ENCODE results near the gene SLC35F4.

SLC35F4 gene

DNA sequence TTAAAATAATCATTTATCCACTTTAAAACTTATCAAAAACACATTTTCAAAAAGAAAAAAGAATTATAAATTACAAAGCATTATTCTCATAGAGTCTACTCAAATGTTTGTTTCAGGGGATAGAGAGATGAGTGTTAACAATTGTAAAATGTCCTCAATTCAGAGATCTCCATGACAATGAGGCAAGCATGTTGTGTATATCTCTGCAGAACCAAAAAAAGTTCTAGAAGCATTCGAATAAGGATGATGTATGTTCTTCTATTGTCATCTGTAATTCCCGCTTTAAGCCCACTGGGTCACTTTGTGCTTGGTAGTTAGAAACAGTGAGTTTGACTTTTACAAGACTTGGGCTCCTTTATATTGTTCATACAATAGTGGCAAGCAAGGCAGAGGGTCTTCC is 298.7 kb downstream of the SLC35F4 start:
- TF ChIP-seq SPI1 (IDR thresholded peaks at IDR 0.05; ENCODE audit: borderline replicate concordance, low read depth): no peak
- TF ChIP-seq CTCF (IDR thresholded peaks at IDR 0.05; ENCODE audit: insufficient read depth, low read length): no peak
- TF ChIP-seq REST (IDR thresholded peaks at IDR 0.05; ENCODE audit: insufficient replicate concordance, low read depth): no peak
- TF ChIP-seq POLR2AphosphoS5 (IDR thresholded peaks at IDR 0.05; ENCODE audit: low read depth): no peak
- TF ChIP-seq GABPA (IDR thresholded peaks at IDR 0.05; ENCODE audit: low read depth): no peak
- no peak overlapping the region for H3K4me3 ChIP-seq (replicated peaks; ENCODE audit: insufficient read depth, low read length)
- H3K27ac ChIP-seq (replicated peaks): no peak overlapping the region
- DNase-seq (ENCODE audit: low read depth in 1 of 2, low spot score in 1 of 2): no peak
- H3K27me3 ChIP-seq (ENCODE audit: insufficient read depth, poor library complexity, severe bottlenecking): peaks cover 6% of the 10 kb centered on the region

GRCh38 chr14:57560681-57561080 is 305.2 kb downstream of the SLC35F4 start:
- Histone ChIP-seq H3K27ac (replicated peaks) (no peak overlapping the region), H3K27me3 (ENCODE audit: insufficient read depth, poor library complexity, severe bottlenecking) (peaks cover 4% of the 10 kb centered on the region), H3K4me3 (replicated peaks; ENCODE audit: insufficient read depth, low read length) (no peak overlapping the region)
- no peak for DNase-seq (ENCODE audit: low read depth in 1 of 2, low spot score in 1 of 2)
- TF ChIP-seq CTCF (IDR thresholded peaks at IDR 0.05; ENCODE audit: insufficient read depth, low read length): no peak

DNA sequence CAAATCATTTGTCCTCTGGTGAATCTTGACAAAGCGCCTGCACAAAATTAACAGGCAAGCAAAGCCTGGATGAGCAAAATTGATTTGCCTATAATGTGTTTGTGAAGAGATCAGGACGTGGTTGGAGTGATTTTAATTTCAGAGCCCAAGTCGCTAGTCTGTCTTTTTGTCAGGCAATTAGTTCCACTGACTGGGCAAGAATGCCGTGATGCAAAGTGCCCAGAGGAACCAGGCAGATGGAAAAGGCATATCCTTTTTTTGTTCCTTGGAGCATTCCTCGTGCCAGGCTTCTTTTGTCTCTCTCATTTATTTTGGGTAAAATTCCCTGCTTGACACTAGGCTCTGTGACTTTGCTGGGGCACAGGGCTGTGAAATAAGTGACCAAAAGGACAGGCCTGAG is 306.3 kb downstream of the SLC35F4 start:
- Histone ChIP-seq H3K27me3 (ENCODE audit: insufficient read depth, poor library complexity, severe bottlenecking) (peaks cover 4% of the 10 kb centered on the region), H3K4me3 (replicated peaks; ENCODE audit: insufficient read depth, low read length) (no peak overlapping the region), H3K27ac (replicated peaks) (no peak overlapping the region)
- DNase-seq (ENCODE audit: low read depth in 1 of 2, low spot score in 1 of 2): no peak
- TF ChIP-seq POLR2AphosphoS5 (IDR thresholded peaks at IDR 0.05; ENCODE audit: low read depth): no peak
- TF ChIP-seq CTCF (IDR thresholded peaks at IDR 0.05; ENCODE audit: insufficient read depth, low read length): no peak
- TF ChIP-seq REST (IDR thresholded peaks at IDR 0.05; ENCODE audit: insufficient replicate concordance, low read depth): no peak
- TF ChIP-seq GABPA (IDR thresholded peaks at IDR 0.05; ENCODE audit: low read depth): no peak
- no peak for TF ChIP-seq SPI1 (IDR thresholded peaks at IDR 0.05; ENCODE audit: borderline replicate concordance, low read depth)

- TF ChIP-seq GABPA (IDR thresholded peaks at IDR 0.05; ENCODE audit: low read depth) (no peak), POLR2AphosphoS5 (IDR thresholded peaks at IDR 0.05; ENCODE audit: low read depth) (no peak), CTCF (IDR thresholded peaks at IDR 0.05; ENCODE audit: insufficient read depth, low read length) (no peak), REST (IDR thresholded peaks at IDR 0.05; ENCODE audit: insufficient replicate concordance, low read depth) (no peak), SPI1 (IDR thresholded peaks at IDR 0.05; ENCODE audit: borderline replicate concordance, low read depth) (no peak)
These were observed 316.0 kb downstream of the SLC35F4 start for GRCh38 chr14:57549765-57550420.

More at GRCh38 chr14:57549765-57550420, 316.0 kb downstream of the SLC35F4 start:
- no peak overlapping the region for H3K4me3 ChIP-seq (replicated peaks; ENCODE audit: insufficient read depth, low read length)
- no peak for DNase-seq (ENCODE audit: low read depth in 1 of 2, low spot score in 1 of 2)
- no peaks in the 10 kb centered on the region for H3K27me3 ChIP-seq (ENCODE audit: insufficient read depth, poor library complexity, severe bottlenecking)
- no peak overlapping the region for H3K27ac ChIP-seq (replicated peaks)
